IMR-90 (cell line): ENCODE results near the gene BRD1. TPM values are rescaled to one million over a fixed set of nuclear protein-coding genes. Genes with fewer than 3 reads are reported as not detected.

Source experiments
- ATAC-seq: fragments of 200-7000 bp; cut with Tn5 transposase; 2 replicates; pipeline ENCODE4 v1.9.1; 2020; ENCODE audit warnings: low read depth, mild to moderate bottlenecking, moderate library complexity
- BruUV-seq: library from RNA; stranded (reverse); fragments of 400-500 nt; replicated peaks from 2 replicates; lab custom pipeline; 2021; lab: Mats Ljungman, UMichigan
- CTCF ChIA-PET: fragments of 300-600 bp; formaldehyde crosslinking; extraction: SDS; loops from one replicate; lab custom pipeline; 2021; ENCODE audit warnings: antibody characterized with exemption; lab: Yijun Ruan, JAX
- POLR2A ChIA-PET: fragments of 300-600 bp; sonication (Branson Sonifier 250); formaldehyde crosslinking; loops from one replicate; lab custom pipeline; 2022; ENCODE audit warnings: antibody characterized with exemption; ENCODE audit not compliant: unreplicated experiment; lab: Charles Lee
- DNase-seq: peaks from one replicate; pipeline ENCODE4 v3.0.0; 2013
- H2AFZ ChIP-seq: replicated peaks from 2 replicates; pipeline ENCODE3; 2013; ENCODE audit warnings: low read length, mild to moderate bottlenecking; ENCODE audit not compliant: poor library complexity
- H2AK5ac ChIP-seq: 2 replicates; pipeline ENCODE4 v1.6.1; 2013; ENCODE audit warnings: low read depth, low read length, inconsistent platforms
- H2AK9ac ChIP-seq: replicated peaks from 2 replicates; pipeline ENCODE3; 2013; ENCODE audit warnings: mild to moderate bottlenecking, low read depth, low read length, moderate library complexity; ENCODE audit not compliant: poor library complexity
- H2BK120ac ChIP-seq: 2 replicates; pipeline ENCODE4 v1.6.1; 2013; ENCODE audit warnings: low read depth, low read length, inconsistent platforms
- H2BK15ac ChIP-seq: 3 replicates; pipeline ENCODE4 v1.6.1; 2013; ENCODE audit warnings: low read depth, low read length, inconsistent platforms
- H2BK20ac ChIP-seq: 2 replicates; pipeline ENCODE4 v1.6.1; 2013; ENCODE audit warnings: low read depth, mild to moderate bottlenecking, inconsistent platforms, low read length, moderate library complexity
- H2BK5ac ChIP-seq: 2 replicates; pipeline ENCODE4 v1.6.1; 2013; ENCODE audit warnings: mild to moderate bottlenecking, low read depth, low read length, inconsistent platforms; ENCODE audit not compliant: poor library complexity, severe bottlenecking
- H3K14ac ChIP-seq: replicated peaks from 2 replicates; pipeline ENCODE4 v1.6.1; 2013; ENCODE audit warnings: low read depth, low read length, inconsistent platforms
- H3K18ac ChIP-seq: 2 replicates; pipeline ENCODE4 v1.6.1; 2013; ENCODE audit warnings: low read depth, low read length, control low read depth
- H3K23ac ChIP-seq: 2 replicates; pipeline ENCODE4 v1.6.1; 2013; ENCODE audit warnings: low read depth, low read length, inconsistent platforms
- H3K27ac ChIP-seq: 2 replicates; pipeline ENCODE4 v1.5.1; 2013; ENCODE audit warnings: mild to moderate bottlenecking, control low read depth, low read length; ENCODE audit not compliant: insufficient read depth
- H3K27me3 ChIP-seq: 2 replicates; pipeline ENCODE4 v1.6.1; 2013; ENCODE audit warnings: low read length; ENCODE audit not compliant: control insufficient read depth, insufficient read depth
- H3K36me3 ChIP-seq: 2 replicates; pipeline ENCODE4 v1.6.1; 2013; ENCODE audit warnings: low read length, mixed read lengths; ENCODE audit not compliant: control insufficient read depth, insufficient read depth
- H3K4ac ChIP-seq: 2 replicates; pipeline ENCODE4 v1.6.1; 2013; ENCODE audit warnings: low read depth, low read length, inconsistent platforms
- H3K4me1 ChIP-seq: 2 replicates; pipeline ENCODE4 v1.6.1; 2013; ENCODE audit warnings: low read length, mixed read lengths; ENCODE audit not compliant: control insufficient read depth, insufficient read depth
- H3K4me2 ChIP-seq: 2 replicates; pipeline ENCODE4 v1.6.1; 2013; ENCODE audit warnings: low read depth, mild to moderate bottlenecking, control low read depth, low read length, moderate library complexity
- H3K4me3 ChIP-seq: 2 replicates; pipeline ENCODE4 v1.5.1; 2013; ENCODE audit warnings: low read depth, mild to moderate bottlenecking, control low read depth, low read length, moderate library complexity; ENCODE audit not compliant: insufficient read depth
- H3K56ac ChIP-seq: 2 replicates; pipeline ENCODE4 v1.6.1; 2013; ENCODE audit warnings: low read length, inconsistent platforms; ENCODE audit not compliant: insufficient read depth; ENCODE audit errors: extremely low read depth
- H3K79me1 ChIP-seq, 2 experiments: 2 replicates each; pipeline ENCODE4 v1.6.1; 2013; ENCODE audit warnings: low read length in 2 of 2, inconsistent platforms in 1 of 2, low read depth in 1 of 2
- H3K9ac ChIP-seq: 2 replicates; pipeline ENCODE4 v1.6.1; 2013; ENCODE audit warnings: low read depth, low read length, control low read depth
- H3K9me1 ChIP-seq: 2 replicates; pipeline ENCODE4 v1.6.1; 2013; ENCODE audit warnings: low read length, inconsistent platforms; ENCODE audit not compliant: insufficient read depth
- H3K9me3 ChIP-seq: 2 replicates; pipeline ENCODE4 v1.6.1; 2013; ENCODE audit warnings: low read length; ENCODE audit not compliant: control insufficient read depth, insufficient read depth
- H4K20me1 ChIP-seq: 2 replicates; pipeline ENCODE4 v1.6.1; 2013; ENCODE audit warnings: low read length, inconsistent platforms; ENCODE audit not compliant: insufficient read depth
- H4K5ac ChIP-seq: 2 replicates; pipeline ENCODE4 v1.6.1; 2013; ENCODE audit warnings: mild to moderate bottlenecking, low read depth, low read length, control low read depth
- H4K8ac ChIP-seq, 2 experiments: 2 replicates each; pipeline ENCODE4 v1.6.1; 2013; ENCODE audit warnings: low read depth in 2 of 2, low read length in 2 of 2, control low read depth in 1 of 2, inconsistent platforms in 1 of 2
- H4K91ac ChIP-seq: 2 replicates; pipeline ENCODE4 v1.6.1; 2013; ENCODE audit warnings: low read depth, low read length, inconsistent platforms; ENCODE audit not compliant: insufficient read depth
- CEBPB ChIP-seq: IDR thresholded peaks from 2 replicates; pipeline ENCODE4 v1.6.1; 2012; ENCODE audit warnings: low read depth, low read length, improper control_type of control experiment
- ELK1 ChIP-seq: fragments of 150-350 bp; IDR thresholded peaks from 2 replicates; pipeline ENCODE4 v1.6.1; 2016; ENCODE audit warnings: low read depth, mild to moderate bottlenecking, low read length, moderate library complexity, borderline replicate concordance
- MXI1 ChIP-seq: IDR thresholded peaks from 2 replicates; pipeline ENCODE4 v1.6.1; 2012; ENCODE audit warnings: low read depth, mild to moderate bottlenecking, low read length, moderate library complexity, borderline replicate concordance
- NFE2L2 ChIP-seq: fragments of 150-350 bp; IDR thresholded peaks from 2 replicates; pipeline ENCODE4 v1.6.1; 2016; ENCODE audit warnings: low read depth, mild to moderate bottlenecking, low read length
- POLR2A ChIP-seq: IDR thresholded peaks from 2 replicates; pipeline ENCODE4 v1.6.1; 2012; ENCODE audit warnings: mild to moderate bottlenecking, low read depth, low read length
- RAD21 ChIP-seq: IDR thresholded peaks from 2 replicates; pipeline ENCODE4 v1.6.1; 2012; ENCODE audit warnings: low read length, improper control_type of control experiment
- RCOR1 ChIP-seq: IDR thresholded peaks from 2 replicates; pipeline ENCODE4 v1.6.1; 2012; ENCODE audit warnings: mild to moderate bottlenecking, low read length, improper control_type of control experiment; ENCODE audit not compliant: insufficient replicate concordance
- SMC3 ChIP-seq: fragments of 150-350 bp; IDR thresholded peaks from 2 replicates; pipeline ENCODE4 v1.6.1; 2016; ENCODE audit warnings: low read depth, mild to moderate bottlenecking, antibody characterized with exemption, low read length, moderate library complexity
- WGBS, 2 experiments: methylation state at CpG; one replicate each; pipeline versions ENCODE4 v1.1.5 to v1.1.7; 2013; ENCODE audit warnings: missing lambda C conversion rate in 2 of 2; ENCODE audit not compliant: insufficient read length in 1 of 2; ENCODE audit errors: extremely low coverage in 2 of 2; 5-methylcytosine and 5-hydroxymethylcytosine counted together
- dilution Hi-C: fragments of 300-500 bp; cut with HindIII; formaldehyde crosslinking; loops from one replicate; pipeline ENCODE4 v1.14.3; 2018; ENCODE audit warnings: low sequenced_read_pairs; ENCODE audit not compliant: unreplicated experiment
- in situ Hi-C: fragments of 300-500 bp; cut with MboI; formaldehyde crosslinking; loops from 3 replicates; pipeline ENCODE4 v1.14.3; 2019; ENCODE audit warnings: low sequenced_read_pairs, inconsistent platforms, mixed read lengths
- intact Hi-C: fragments of 100-400 bp; cut with micrococcal nuclease; formaldehyde crosslinking; loops from 2 replicates; pipeline ENCODE4 v1.10.0; 2022
- polyA plus RNA-seq, 3 experiments: library from polyadenylated mRNA; depleted of rRNA; stranded (reverse); fragments of >200 nt; gene quantifications; 2 replicates each; pipeline ENCODE4 v1.2.3, GENCODE V29; 2012; ENCODE audit warnings: low replicate concordance in 1 of 3
- total RNA-seq: library from RNA; depleted of rRNA; stranded (reverse); fragments of >200 nt; gene quantifications from 2 replicates; pipeline ENCODE4 v1.2.3, GENCODE V29; 2012

BRD1 gene
- total and polyA plus RNA-seq, 2 of the 4 experiments (the other 2 are of a cell fraction) = 10.0 to 10.6 TPM

- Histone ChIP-seq H3K56ac (no peak overlapping the region), H3K27ac (no peak overlapping the region), H3K4me1 (peaks cover 14% of the 10 kb centered on the region), H2BK15ac (no peak overlapping the region), H2AK5ac (no peak overlapping the region), H3K27me3 (no peaks in the 10 kb centered on the region), H4K5ac (no peak overlapping the region), H3K4me2 (no peak overlapping the region), H3K9me1 (no peaks in the 10 kb centered on the region; the same call in 1 of the 2 replicates), H3K9ac (no peak overlapping the region), H3K14ac (no peak overlapping the region), H2AFZ (no peak overlapping the region), H3K23ac (no peak overlapping the region), H4K8ac (no peak overlapping the region), H3K36me3 (peaks cover 62% of the 10 kb centered on the region), H4K20me1 (peaks cover 78% of the 10 kb centered on the region), H2AK9ac (no peak overlapping the region), H3K9me3 (no peaks in the 10 kb centered on the region), H2BK120ac (no peak overlapping the region), H2BK20ac (no peak overlapping the region), H3K4me3 (no peak overlapping the region), H3K4ac (no peak overlapping the region), H2BK5ac (no peak overlapping the region), H4K91ac (no peak overlapping the region), H3K18ac (no peak overlapping the region), H3K79me1 (peaks cover 25 to 77% of the 10 kb centered on the region in 2 experiments)
- no TSS peak for BruUV-seq
- in situ Hi-C loops (no loop called here), dilution Hi-C loops (no loop called here), intact Hi-C loops (no loop called here)
- TF ChIP-seq POLR2A (no peak), RCOR1 (no peak), MXI1 (no peak), CEBPB (no peak), ELK1 (no peak), SMC3 (no peak), RAD21 (no peak), NFE2L2 (no peak)
- ATAC-seq (no peak), DNase-seq (no peak)
- ChIA-PET POLR2A (no interaction called here), CTCF (no interaction called here)
- 100% methylated on average over 6 of the region's 10 CpGs; no CpG with 5 or more reads in 1 of the 2 experiments for WGBS, 2 experiments
Measured at GRCh38 chr22:49791682-49792081, 36.0 kb downstream of the BRD1 start.
